ENCODE results near the gene PPP6R2. TPM values are rescaled to one million over a fixed set of nuclear protein-coding genes. Genes with fewer than 3 reads are reported as not detected.

The PPP6R2 gene
- polyA plus RNA-seq, 1 donor from 2014 or later = 85.4 TPM

GRCh38 chr22:50468626-50469025 is 125.5 kb downstream of the PPP6R2 start:
- Histone ChIP-seq H3K4me2 (ENCODE audit: low read length) (no peak overlapping the region), H3K9me3 (ENCODE audit: low read length) (no peaks in the 10 kb centered on the region), H2AFZ (ENCODE audit: low read depth, low read length) (no peak overlapping the region), H3K27ac (ENCODE audit: low read length) (no peak overlapping the region), H3K79me2 (replicated peaks; ENCODE audit: insufficient read depth, low read length) (peaks cover 32% of the 10 kb centered on the region), H4K20me1 (ENCODE audit: insufficient read depth) (peaks cover 41% of the 10 kb centered on the region), H3K4me3 (ENCODE audit: low read length) (no peak overlapping the region), H3K9ac (ENCODE audit: low read length) (no peak overlapping the region), H3F3A (ENCODE audit: insufficient read depth, low read length, poor library complexity, severe bottlenecking) (no peaks in the 10 kb centered on the region), H3K9me2 (ENCODE audit: insufficient read depth, low read length) (no peaks in the 10 kb centered on the region), H3K27me3 (ENCODE audit: insufficient read depth, low read depth, low read length) (no peaks in the 10 kb centered on the region), H3K36me3 (ENCODE audit: insufficient read depth, low read length) (no peaks in the 10 kb centered on the region)
- TF ChIP-seq, protein P1, sequence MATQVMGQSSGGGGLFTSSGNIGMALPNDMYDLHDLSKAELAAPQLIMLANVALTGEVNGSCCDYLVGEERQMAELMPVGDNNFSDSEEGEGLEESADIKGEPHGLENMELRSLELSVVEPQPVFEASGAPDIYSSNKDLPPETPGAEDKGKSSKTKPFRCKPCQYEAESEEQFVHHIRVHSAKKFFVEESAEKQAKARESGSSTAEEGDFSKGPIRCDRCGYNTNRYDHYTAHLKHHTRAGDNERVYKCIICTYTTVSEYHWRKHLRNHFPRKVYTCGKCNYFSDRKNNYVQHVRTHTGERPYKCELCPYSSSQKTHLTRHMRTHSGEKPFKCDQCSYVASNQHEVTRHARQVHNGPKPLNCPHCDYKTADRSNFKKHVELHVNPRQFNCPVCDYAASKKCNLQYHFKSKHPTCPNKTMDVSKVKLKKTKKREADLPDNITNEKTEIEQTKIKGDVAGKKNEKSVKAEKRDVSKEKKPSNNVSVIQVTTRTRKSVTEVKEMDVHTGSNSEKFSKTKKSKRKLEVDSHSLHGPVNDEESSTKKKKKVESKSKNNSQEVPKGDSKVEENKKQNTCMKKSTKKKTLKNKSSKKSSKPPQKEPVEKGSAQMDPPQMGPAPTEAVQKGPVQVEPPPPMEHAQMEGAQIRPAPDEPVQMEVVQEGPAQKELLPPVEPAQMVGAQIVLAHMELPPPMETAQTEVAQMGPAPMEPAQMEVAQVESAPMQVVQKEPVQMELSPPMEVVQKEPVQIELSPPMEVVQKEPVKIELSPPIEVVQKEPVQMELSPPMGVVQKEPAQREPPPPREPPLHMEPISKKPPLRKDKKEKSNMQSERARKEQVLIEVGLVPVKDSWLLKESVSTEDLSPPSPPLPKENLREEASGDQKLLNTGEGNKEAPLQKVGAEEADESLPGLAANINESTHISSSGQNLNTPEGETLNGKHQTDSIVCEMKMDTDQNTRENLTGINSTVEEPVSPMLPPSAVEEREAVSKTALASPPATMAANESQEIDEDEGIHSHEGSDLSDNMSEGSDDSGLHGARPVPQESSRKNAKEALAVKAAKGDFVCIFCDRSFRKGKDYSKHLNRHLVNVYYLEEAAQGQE (IDR thresholded peaks at IDR 0.05; ENCODE audit: borderline replicate concordance) = no peak
- no peak for TF ChIP-seq RAD21 (conservative IDR thresholded peaks at IDR 0.05)
- no peak for TF ChIP-seq TAF1 (IDR thresholded peaks at IDR 0.05; ENCODE audit: low read depth)
- no peak for TF ChIP-seq SMC3 (conservative IDR thresholded peaks at IDR 0.05; ENCODE audit: poor library complexity)
- TF ChIP-seq MXI1 (conservative IDR thresholded peaks at IDR 0.05; ENCODE audit: poor library complexity, severe bottlenecking) = no peak
- no peak for TF ChIP-seq POLR2AphosphoS5 (IDR thresholded peaks at IDR 0.05)
- TF ChIP-seq EZH2 (IDR thresholded peaks at IDR 0.05; ENCODE audit: borderline replicate concordance, insufficient read depth, low read length, poor library complexity, severe bottlenecking) = no peak
- no peak for TF ChIP-seq EP300 (conservative IDR thresholded peaks at IDR 0.05; ENCODE audit: poor library complexity, severe bottlenecking)
- no peak for TF ChIP-seq CTCF (IDR thresholded peaks at IDR 0.05; ENCODE audit: poor library complexity, severe bottlenecking)

DNA sequence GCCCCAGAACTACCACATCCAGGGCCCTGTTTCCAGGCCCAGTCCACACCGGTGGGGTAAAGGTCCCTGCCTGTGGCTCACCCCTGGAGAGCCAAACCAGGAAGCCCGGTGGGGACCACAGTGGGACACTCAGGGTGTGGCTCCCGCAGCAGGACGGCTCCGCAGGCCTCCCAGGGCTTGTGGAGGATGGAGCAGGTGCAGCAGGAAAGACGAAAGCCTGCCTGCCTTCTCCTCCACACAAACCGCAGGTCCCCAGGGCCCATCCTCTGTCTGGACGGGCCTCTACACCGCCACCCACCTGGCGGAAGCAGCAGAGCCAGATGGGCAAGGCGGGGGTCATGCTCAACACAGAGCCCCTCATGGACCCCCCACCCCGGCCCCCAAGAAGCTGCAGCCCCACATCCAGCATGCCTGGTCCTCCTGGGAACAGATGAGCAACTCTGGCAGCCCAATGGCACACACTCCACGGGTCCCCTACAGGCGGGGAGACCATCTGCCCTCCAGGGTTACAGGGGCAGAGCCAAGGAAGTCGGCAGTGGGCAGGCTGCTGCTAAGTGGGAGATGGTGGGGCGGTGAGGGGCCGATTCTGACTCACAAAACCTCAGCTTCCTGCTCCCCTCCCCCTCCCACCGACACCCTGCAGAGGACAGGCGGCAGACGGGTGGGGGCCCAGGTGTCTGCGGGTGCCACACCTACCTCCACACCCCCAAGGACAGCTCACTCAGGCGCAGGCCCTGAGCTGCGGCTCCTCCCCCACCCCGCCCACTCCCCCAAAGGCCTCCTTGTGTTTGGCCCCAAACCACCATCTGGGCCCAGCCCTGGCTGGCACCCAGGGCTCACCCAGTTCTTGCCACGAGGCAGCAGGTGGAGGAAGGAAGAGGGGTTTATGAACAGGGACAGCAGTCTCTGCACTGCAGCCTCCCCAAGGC is 126.5 kb downstream of the PPP6R2 start:
- H3K36me3 ChIP-seq (ENCODE audit: insufficient read depth, low read length) = no peaks in the 10 kb centered on the region
- no peak overlapping the region for H3K4me3 ChIP-seq (ENCODE audit: low read length)
- H3K27ac ChIP-seq (ENCODE audit: low read length) = no peak overlapping the region
- no peak overlapping the region for H3K4me2 ChIP-seq (ENCODE audit: low read length)
- peaks cover 39% of the 10 kb centered on the region for H3K79me2 ChIP-seq (replicated peaks; ENCODE audit: insufficient read depth, low read length)
- no peaks in the 10 kb centered on the region for H3K9me3 ChIP-seq (ENCODE audit: low read length)
- TF ChIP-seq MXI1 (conservative IDR thresholded peaks at IDR 0.05; ENCODE audit: poor library complexity, severe bottlenecking) = no peak
- TF ChIP-seq TAF1 (IDR thresholded peaks at IDR 0.05; ENCODE audit: low read depth) = no peak
- no peak for TF ChIP-seq EP300 (conservative IDR thresholded peaks at IDR 0.05; ENCODE audit: poor library complexity, severe bottlenecking)
- TF ChIP-seq, protein P1 (IDR thresholded peaks at IDR 0.05; ENCODE audit: borderline replicate concordance) = no peak
- TF ChIP-seq SMC3 (conservative IDR thresholded peaks at IDR 0.05; ENCODE audit: poor library complexity) = no peak
- TF ChIP-seq CTCF (IDR thresholded peaks at IDR 0.05; ENCODE audit: poor library complexity, severe bottlenecking) = no peak
- TF ChIP-seq RAD21 (conservative IDR thresholded peaks at IDR 0.05) = no peak
- TF ChIP-seq POLR2AphosphoS5 (IDR thresholded peaks at IDR 0.05) = no peak
- no peak for TF ChIP-seq EZH2 (IDR thresholded peaks at IDR 0.05; ENCODE audit: borderline replicate concordance, insufficient read depth, low read length, poor library complexity, severe bottlenecking)
- H3K27me3 ChIP-seq (ENCODE audit: insufficient read depth, low read depth, low read length) = no peaks in the 10 kb centered on the region
- no peaks in the 10 kb centered on the region for H3K9me2 ChIP-seq (ENCODE audit: insufficient read depth, low read length)
- peaks cover 46% of the 10 kb centered on the region for H4K20me1 ChIP-seq (ENCODE audit: insufficient read depth)
- no peaks in the 10 kb centered on the region for H3F3A ChIP-seq (ENCODE audit: insufficient read depth, low read length, poor library complexity, severe bottlenecking)
- H2AFZ ChIP-seq (ENCODE audit: low read depth, low read length) = no peak overlapping the region
- no peak overlapping the region for H3K9ac ChIP-seq (ENCODE audit: low read length)

All from neural cell (in vitro differentiated cells).